Mononuclear cell (primary cell): ENCODE results near the gene OR10A2. TPM values are rescaled to one million over a fixed set of nuclear protein-coding genes. Genes with fewer than 3 reads are reported as not detected.
"Not testable (repeated sequence)": the region's sequence is repeated elsewhere in the genome, so short reads cannot be mapped to it uniquely, and the experiment has no call there.

Experiments
- H3K27me3 ChIP-seq: 2 replicates; pipeline ENCODE4 v1.6.0; 2011; ENCODE audit warnings: low read length, control low read depth; ENCODE audit not compliant: insufficient read depth
- H3K4me1 ChIP-seq: 2 replicates; pipeline ENCODE4 v1.5.1; 2011; ENCODE audit warnings: mild to moderate bottlenecking, low read length, control low read depth; ENCODE audit not compliant: insufficient read depth
- H3K4me3 ChIP-seq: 2 replicates; pipeline ENCODE4 v1.5.1; 2011; ENCODE audit warnings: mild to moderate bottlenecking, low read length, moderate library complexity
- H3K9me3 ChIP-seq: 2 replicates; pipeline ENCODE4 v1.5.1; 2011; ENCODE audit warnings: low read depth, mild to moderate bottlenecking, control low read depth, low read length
- total RNA-seq: library from RNA; depleted of rRNA; stranded (reverse); fragments of >200 nt; gene quantifications from one replicate; pipeline ENCODE4 v1.2.3, GENCODE V29; 2012

The OR10A2 gene
- total RNA-seq, result not detected

GRCh38 chr11:6862961-6863360 lies at the start of gene OR10A2:
Gene OR10A2, plus strand, starts transcription at chr11:6863057. Its CDS starts 6,698 bp downstream, at chr11:6869755.
- Histone ChIP-seq H3K4me3 (no peak within 1 kb of the TSS), H3K4me1 (no peaks in the 10 kb centered on the region), H3K9me3 (no peaks in the 10 kb centered on the region), H3K27me3 (no peaks in the 10 kb centered on the region)

DNA sequence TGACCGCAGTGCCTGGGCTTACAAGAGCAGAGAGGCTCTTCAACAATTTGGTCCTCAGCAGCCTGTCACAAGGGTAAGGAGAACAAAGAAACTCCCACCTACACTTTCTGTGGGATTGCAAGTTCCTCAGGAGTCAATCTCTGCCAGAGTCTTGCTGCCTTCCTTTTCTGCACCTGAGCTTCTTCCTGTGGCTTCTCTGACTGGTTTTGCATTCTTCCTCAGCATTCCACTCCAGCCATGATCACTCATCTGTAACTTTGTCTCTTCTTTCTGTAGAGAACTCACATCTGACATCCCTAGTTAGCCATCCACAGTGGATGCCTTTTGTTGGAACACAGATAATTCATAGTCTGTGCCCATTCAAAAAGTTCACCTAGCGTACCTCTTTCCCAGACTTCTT lies 49.2 kb upstream of the OR10A2 start:
- Histone ChIP-seq H3K4me3 (no peak overlapping the region), H3K27me3 (peaks cover 11% of the 10 kb centered on the region)

GRCh38 chr11:6817694-6818093 lies 45.2 kb upstream of the OR10A2 start:
- Histone ChIP-seq H3K9me3 (no peaks in the 10 kb centered on the region), H3K27me3 (peaks cover 3% of the 10 kb centered on the region), H3K4me3 (no peak overlapping the region), H3K4me1 (no peaks in the 10 kb centered on the region)

More for the DNA sequence above, 49.2 kb upstream of the OR10A2 start:
- no peaks in the 10 kb centered on the region for H3K9me3 ChIP-seq
- H3K4me1 ChIP-seq, result no peaks in the 10 kb centered on the region

DNA sequence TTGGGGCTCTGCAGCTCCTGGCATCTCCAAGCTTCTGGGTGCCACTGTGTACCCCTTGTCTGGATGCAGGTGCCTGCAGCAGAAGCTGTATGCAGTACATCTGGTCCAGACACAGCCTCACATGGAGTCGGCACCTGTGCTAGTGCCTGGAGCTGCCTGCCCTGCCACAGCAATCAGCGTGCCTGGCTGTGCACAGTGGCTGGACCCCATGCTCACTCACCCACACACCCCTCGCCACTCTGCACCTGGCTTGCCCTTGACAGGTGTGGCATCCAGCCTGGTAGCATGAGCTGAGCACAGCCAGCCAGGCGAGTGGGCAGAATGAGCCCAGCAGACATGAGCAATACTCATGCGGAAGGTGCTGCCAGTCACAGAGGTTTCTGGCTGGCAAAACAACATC lies 43.9 kb upstream of the OR10A2 start:
- Histone ChIP-seq H3K4me1 (no peaks in the 10 kb centered on the region), H3K9me3 (no peaks in the 10 kb centered on the region), H3K27me3 (no peaks in the 10 kb centered on the region)

DNA sequence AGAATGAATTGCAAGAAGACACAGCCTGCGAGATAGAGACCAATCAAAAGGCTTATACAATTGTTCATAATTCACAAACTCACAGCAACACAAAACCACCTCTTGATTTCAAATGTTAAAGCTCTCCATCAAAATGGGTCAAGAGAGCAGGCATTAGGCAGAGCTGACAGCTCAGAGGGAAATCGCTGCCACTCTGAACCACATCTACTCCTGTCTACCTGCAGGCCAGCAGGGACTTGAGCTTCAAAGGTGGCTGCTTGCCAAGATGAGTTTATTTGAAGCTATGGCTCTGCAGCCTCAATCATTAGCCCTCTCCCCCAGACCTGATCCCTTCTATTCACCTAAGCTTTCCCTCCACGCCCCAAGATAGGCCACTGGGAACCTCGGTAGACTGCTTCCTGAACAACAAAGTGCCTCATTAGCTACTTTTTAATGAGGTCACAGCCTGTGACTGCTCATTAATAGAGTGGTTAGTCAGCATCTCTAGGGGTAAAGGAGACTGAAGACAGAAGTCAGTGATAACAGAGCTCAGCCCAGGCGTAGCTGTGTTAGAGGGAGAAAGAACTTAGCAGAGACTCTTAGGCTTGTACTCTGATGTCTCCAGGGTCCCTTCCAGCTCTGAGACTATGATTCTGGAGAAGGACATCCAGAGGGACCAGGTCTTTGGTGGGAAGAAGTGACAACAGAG lies 38.6 kb upstream of the OR10A2 start:
- no peaks in the 10 kb centered on the region for H3K9me3 ChIP-seq
- no peak overlapping the region for H3K4me3 ChIP-seq
- no peaks in the 10 kb centered on the region for H3K4me1 ChIP-seq
- no peaks in the 10 kb centered on the region for H3K27me3 ChIP-seq

More for the DNA sequence above, 43.9 kb upstream of the OR10A2 start:
- H3K4me3 ChIP-seq, result no peak overlapping the region

- Histone ChIP-seq H3K4me3 (no peak overlapping the region), H3K27me3 (no peaks in the 10 kb centered on the region), H3K4me1 (no peaks in the 10 kb centered on the region), H3K9me3 (no peaks in the 10 kb centered on the region)
These were observed 37.6 kb upstream of the OR10A2 start for GRCh38 chr11:6825231-6825744.

- Histone ChIP-seq H3K9me3 (no peaks in the 10 kb centered on the region), H3K4me1 (peaks cover under 1% of the 10 kb centered on the region), H3K4me3 (no peak overlapping the region), H3K27me3 (no peaks in the 10 kb centered on the region)
These were observed 34.8 kb upstream of the OR10A2 start for GRCh38 chr11:6828103-6828502.

- Histone ChIP-seq H3K4me1 (peaks cover 4% of the 10 kb centered on the region), H3K9me3 (no peaks in the 10 kb centered on the region), H3K27me3 (no peaks in the 10 kb centered on the region), H3K4me3 (no peak overlapping the region)
These were observed 29.5 kb upstream of the OR10A2 start for GRCh38 chr11:6833356-6833755.

GRCh38 chr11:6834021-6834420 lies 28.8 kb upstream of the OR10A2 start:
- Histone ChIP-seq H3K9me3 (no peaks in the 10 kb centered on the region), H3K4me3 (no peak overlapping the region), H3K4me1 (peaks cover 4% of the 10 kb centered on the region), H3K27me3 (no peaks in the 10 kb centered on the region)

DNA sequence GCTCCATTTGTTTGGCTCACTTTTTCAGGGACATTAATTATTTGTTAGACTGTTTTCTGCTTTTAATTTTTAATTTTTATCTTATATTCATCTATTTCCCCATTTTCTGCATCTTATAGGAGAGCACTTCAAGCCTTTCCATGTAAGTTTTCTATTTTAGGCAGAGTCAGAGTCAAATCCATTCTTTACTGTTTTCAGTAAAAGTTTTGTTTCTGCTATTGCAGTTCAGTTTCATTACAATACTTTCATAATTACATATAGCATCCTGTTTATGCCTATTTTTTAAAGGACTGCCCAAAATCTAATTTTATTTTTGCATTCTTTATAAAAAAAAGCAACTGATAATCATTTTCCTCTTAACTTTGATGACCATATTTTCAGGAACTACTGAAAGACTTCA lies 21.2 kb upstream of the OR10A2 start:
- H3K27me3 ChIP-seq, result peaks cover 4% of the 10 kb centered on the region
- no peaks in the 10 kb centered on the region for H3K4me1 ChIP-seq
- no peaks in the 10 kb centered on the region for H3K9me3 ChIP-seq
- H3K4me3 ChIP-seq, result no peak overlapping the region

DNA sequence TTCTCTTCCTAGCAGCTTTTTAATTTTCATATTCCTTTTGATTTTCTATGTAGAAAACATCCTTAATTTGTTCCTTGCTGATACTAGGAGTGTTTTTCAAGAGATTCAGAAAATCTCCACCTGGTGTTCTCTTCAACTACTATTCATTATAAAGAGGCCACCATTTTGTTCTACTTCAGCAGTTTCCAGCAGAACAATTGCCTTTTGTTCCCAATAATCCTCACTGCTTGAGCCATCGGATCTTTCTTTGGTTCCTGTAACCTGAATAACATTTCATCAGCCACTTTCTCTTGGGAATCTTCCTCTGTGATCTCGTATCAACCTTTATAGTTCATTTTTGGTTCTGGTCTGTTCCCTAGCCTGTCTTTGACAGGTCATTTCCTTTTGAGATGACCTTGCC lies 19.2 kb upstream of the OR10A2 start:
- H3K4me3 ChIP-seq, result no peak overlapping the region
- peaks cover 4% of the 10 kb centered on the region for H3K27me3 ChIP-seq
- H3K9me3 ChIP-seq, result no peaks in the 10 kb centered on the region
- no peaks in the 10 kb centered on the region for H3K4me1 ChIP-seq

DNA sequence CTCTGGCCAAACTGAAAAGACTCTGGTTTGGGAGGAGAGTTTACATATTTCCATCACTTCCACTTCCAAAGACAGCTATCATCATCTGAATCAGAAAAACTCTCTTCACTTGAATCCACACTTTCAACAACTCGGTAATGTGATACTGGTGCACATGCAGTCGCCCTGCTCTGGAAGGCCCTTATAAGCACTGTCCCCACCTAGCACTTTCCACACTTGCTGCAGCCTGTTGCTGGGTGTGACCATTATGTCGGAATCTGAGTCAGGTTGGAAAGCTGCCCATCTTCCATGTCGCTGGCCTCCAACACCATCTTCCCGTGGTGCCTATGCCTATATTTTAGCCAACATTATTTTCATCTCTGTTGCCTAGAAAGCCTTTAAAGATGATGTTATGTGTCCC lies 18.5 kb upstream of the OR10A2 start:
- H3K4me1 ChIP-seq, result no peaks in the 10 kb centered on the region
- H3K27me3 ChIP-seq, result peaks cover 4% of the 10 kb centered on the region
- no peak overlapping the region for H3K4me3 ChIP-seq
- no peaks in the 10 kb centered on the region for H3K9me3 ChIP-seq

DNA sequence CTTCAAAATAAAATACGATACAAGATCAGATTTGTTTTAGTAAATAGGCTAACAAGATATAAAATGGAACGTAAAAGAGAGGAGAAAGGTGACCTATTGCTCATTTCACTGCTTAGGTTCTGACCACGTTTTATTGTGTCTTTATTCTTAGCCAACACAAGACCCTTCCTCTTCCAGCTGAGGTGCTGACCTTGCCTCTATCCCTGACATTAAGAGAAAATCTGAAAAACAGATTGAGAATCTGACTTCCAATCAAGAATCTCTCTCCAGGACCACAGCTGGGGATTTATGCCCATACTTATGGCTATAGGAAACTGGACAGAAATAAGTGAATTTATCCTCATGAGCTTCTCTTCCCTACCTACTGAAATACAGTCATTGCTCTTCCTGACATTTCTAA lies 17.5 kb upstream of the OR10A2 start, which contains the start of gene OR10A5:
Gene OR10A5 (plus strand): TSS at position 301 of the 400 bp plus-strand sequence. CDS start 0 bp downstream, at position 301.
- H3K27me3 ChIP-seq, result peaks cover 4% of the 10 kb centered on the region
- H3K4me3 ChIP-seq, result no peak within 1 kb of the TSS
- H3K4me1 ChIP-seq, result no peaks in the 10 kb centered on the region
- H3K9me3 ChIP-seq, result no peaks in the 10 kb centered on the region

- H3K4me1 ChIP-seq, result no peaks in the 10 kb centered on the region
- no peak overlapping the region for H3K4me3 ChIP-seq
These were observed 12.3 kb upstream of the OR10A2 start for GRCh38 chr11:6850526-6850925.

DNA sequence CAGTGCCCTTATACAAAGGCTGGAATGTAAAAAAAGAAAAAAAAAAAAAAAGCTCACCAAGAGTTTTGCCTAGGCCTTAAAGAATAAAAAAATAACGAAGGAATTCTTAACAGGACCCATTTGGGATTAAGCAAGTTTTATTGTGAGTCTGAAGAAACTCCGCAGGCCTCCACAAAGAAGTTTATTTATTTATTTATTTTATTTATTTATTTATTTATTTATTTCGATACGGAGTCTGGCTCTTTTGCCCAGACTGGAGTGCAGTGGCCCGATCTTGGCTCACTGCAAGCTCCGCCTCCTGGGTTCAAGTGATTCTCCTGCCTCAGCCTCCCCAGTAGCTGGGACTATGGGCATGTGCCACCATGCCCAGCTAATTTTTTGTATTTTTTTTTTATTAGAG lies 8.1 kb upstream of the OR10A2 start:
- H3K9me3 ChIP-seq, result peaks cover 11% of the 10 kb centered on the region
- H3K4me3 ChIP-seq, H3K4me1 ChIP-seq, H3K27me3 ChIP-seq: not testable (repeated sequence)

More at GRCh38 chr11:6850526-6850925, 12.3 kb upstream of the OR10A2 start:
- Histone ChIP-seq H3K9me3 (peaks cover 11% of the 10 kb centered on the region), H3K27me3 (no peaks in the 10 kb centered on the region)

GRCh38 chr11:6855971-6856541 lies 6.8 kb upstream of the OR10A2 start:
- peaks cover 11% of the 10 kb centered on the region for H3K9me3 ChIP-seq
- H3K27me3 ChIP-seq, result no peaks in the 10 kb centered on the region
- no peaks in the 10 kb centered on the region for H3K4me1 ChIP-seq
- no peak overlapping the region for H3K4me3 ChIP-seq
